ENCODE measurements around the gene UBXN2A. TPM values are rescaled to one million over a fixed set of nuclear protein-coding genes. Genes with fewer than 3 reads are reported as not detected.

Gene UBXN2A
- total and polyA plus RNA-seq, 2 of the 8 experiments (the other 6 are each of a cell fraction or from before 2014, with no cell fraction given): 3.6 to 20.4 TPM

- POLR2A ChIA-PET (ENCODE audit: partially characterized antibody): no interaction called here
- Histone ChIP-seq H4K20me1 (replicated peaks in 1 of 2; ENCODE audit: control insufficient read depth in 1 of 2, insufficient read depth in 2 of 2, low read length in 2 of 2) (no peaks in the 10 kb centered on the region), H3K4me1 (replicated peaks in 1 of 4; ENCODE audit: control insufficient read depth in 3 of 4, insufficient read depth in 4 of 4, low read length in 3 of 4) (peaks cover 0 to 28% (median 5%) of the 10 kb centered on the region in 4 experiments; a peak in 6 of 7 replicates), H2BK120ac (replicated peaks; ENCODE audit: low read depth, low read length) (no peak overlapping the region), H3K79me1 (ENCODE audit: low read depth, low read length) (no peaks in the 10 kb centered on the region; the same call in 1 of the 2 replicates), H2BK12ac (ENCODE audit: low read depth, low read length) (no peak overlapping the region), H3K18ac (ENCODE audit: extremely low read depth, low read length) (no peak overlapping the region; the same call in 1 of the 2 replicates), H4K8ac (ENCODE audit: extremely low read depth, insufficient read depth, low read length) (no peak overlapping the region), H3K27ac (ENCODE audit: low read depth, low read length) (no peak overlapping the region), H3K23me2 (ENCODE audit: low read depth, low read length) (no peaks in the 10 kb centered on the region), H2BK15ac (ENCODE audit: low read length) (peak overlapping the region; percentile 92; the same call in 1 of the 2 replicates), H3K4me3 (ENCODE audit: extremely low read depth in 1 of 4, insufficient read depth in 2 of 4, low read depth in 3 of 4, low read length in 4 of 4) (no peak overlapping the region), H4K91ac (replicated peaks; ENCODE audit: insufficient read length, low read length) (no peak overlapping the region), H2AFZ (ENCODE audit: low read length) (no peak overlapping the region), H3K9ac (replicated peaks in 1 of 4; ENCODE audit: extremely low read depth in 1 of 4, low read depth in 3 of 4, low read length in 3 of 4) (no peak overlapping the region), H3K14ac (ENCODE audit: insufficient read length) (no peak overlapping the region), H4K5ac (ENCODE audit: insufficient read length, low read depth, low read length) (no peak overlapping the region), H2AK5ac (ENCODE audit: low read depth, low read length) (no peak overlapping the region), H3K23ac (ENCODE audit: insufficient read length) (no peak overlapping the region), H2BK5ac (ENCODE audit: low read depth, low read length) (no peak overlapping the region), H3K56ac (replicated peaks; ENCODE audit: insufficient read length, low read depth, low read length) (no peak overlapping the region), H3K4ac (replicated peaks; ENCODE audit: insufficient read length, low read depth, low read length) (peak overlapping the region; percentile 78), H3K27me3 (replicated peaks in 1 of 4; ENCODE audit: control insufficient read depth in 3 of 4, extremely low read depth in 1 of 4, insufficient read depth in 3 of 4, low read length in 3 of 4) (no peaks in the 10 kb centered on the region; a peak in 1 of 7 replicates), H2BK20ac (ENCODE audit: low read length) (no peak overlapping the region), H3K4me2 (ENCODE audit: insufficient read depth in 1 of 2, low read depth in 2 of 2, low read length in 2 of 2) (no peak overlapping the region), H3K79me2 (ENCODE audit: control insufficient read depth in 1 of 2, insufficient read depth in 2 of 2, low read length in 2 of 2) (no peaks in the 10 kb centered on the region), H3K9me3 (ENCODE audit: insufficient read depth in 2 of 2, low read depth in 1 of 2, low read length in 1 of 2) (no peaks in the 10 kb centered on the region), H3K36me3 (ENCODE audit: control insufficient read depth in 2 of 4, insufficient read depth in 4 of 4, low read length in 3 of 4) (peaks cover 0 to 8% (median 0%) of the 10 kb centered on the region in 4 experiments; a peak in 2 of 8 replicates)
- DNase-seq (ENCODE audit: low read depth in 1 of 2, low spot score in 2 of 2): no peak
- no peak for FAIRE-seq
- CTCF ChIA-PET (ENCODE audit: partially characterized antibody): no interaction called here
- WGBS, 2 experiments (ENCODE audit: extremely low coverage in 1 of 2, insufficient coverage in 1 of 2, insufficient read length in 1 of 2, insufficient replicate concordance in 2 of 2, low coverage in 1 of 2, low lambda C conversion rate in 2 of 2, missing lambda C conversion rate in 1 of 2): 88% methylated on average over 9 of the region's 9 CpGs; no CpG with 5 or more reads in 1 of the 2 experiments
- TF ChIP-seq KDM1A (IDR thresholded peaks at IDR 0.05; ENCODE audit: borderline replicate concordance, low read length): no peak
- TF ChIP-seq NANOG (IDR thresholded peaks at IDR 0.05; ENCODE audit: insufficient read depth, low read depth, low read length, poor library complexity, severe bottlenecking): no peak
- no peak for TF ChIP-seq BACH1 (IDR thresholded peaks at IDR 0.05; ENCODE audit: low read length)
- TF ChIP-seq CHD1 (IDR thresholded peaks at IDR 0.05; ENCODE audit: low read depth, low read length): no peak
- TF ChIP-seq POLR2AphosphoS5 (IDR thresholded peaks at IDR 0.05; ENCODE audit: low read depth, low read length): no peak
- TF ChIP-seq JUN (IDR thresholded peaks at IDR 0.05; ENCODE audit: low read depth, low read length): no peak
- no peak for TF ChIP-seq BCL11A (IDR thresholded peaks at IDR 0.05; ENCODE audit: low read depth in 2 of 2, low read length in 2 of 2)
- no peak for TF ChIP-seq SIX5 (IDR thresholded peaks at IDR 0.05; ENCODE audit: low read depth, low read length)
- TF ChIP-seq GTF2F1 (IDR thresholded peaks at IDR 0.05; ENCODE audit: borderline replicate concordance, low read depth, low read length): no peak
- TF ChIP-seq, protein P1, sequence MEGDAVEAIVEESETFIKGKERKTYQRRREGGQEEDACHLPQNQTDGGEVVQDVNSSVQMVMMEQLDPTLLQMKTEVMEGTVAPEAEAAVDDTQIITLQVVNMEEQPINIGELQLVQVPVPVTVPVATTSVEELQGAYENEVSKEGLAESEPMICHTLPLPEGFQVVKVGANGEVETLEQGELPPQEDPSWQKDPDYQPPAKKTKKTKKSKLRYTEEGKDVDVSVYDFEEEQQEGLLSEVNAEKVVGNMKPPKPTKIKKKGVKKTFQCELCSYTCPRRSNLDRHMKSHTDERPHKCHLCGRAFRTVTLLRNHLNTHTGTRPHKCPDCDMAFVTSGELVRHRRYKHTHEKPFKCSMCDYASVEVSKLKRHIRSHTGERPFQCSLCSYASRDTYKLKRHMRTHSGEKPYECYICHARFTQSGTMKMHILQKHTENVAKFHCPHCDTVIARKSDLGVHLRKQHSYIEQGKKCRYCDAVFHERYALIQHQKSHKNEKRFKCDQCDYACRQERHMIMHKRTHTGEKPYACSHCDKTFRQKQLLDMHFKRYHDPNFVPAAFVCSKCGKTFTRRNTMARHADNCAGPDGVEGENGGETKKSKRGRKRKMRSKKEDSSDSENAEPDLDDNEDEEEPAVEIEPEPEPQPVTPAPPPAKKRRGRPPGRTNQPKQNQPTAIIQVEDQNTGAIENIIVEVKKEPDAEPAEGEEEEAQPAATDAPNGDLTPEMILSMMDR (IDR thresholded peaks at IDR 0.05; ENCODE audit: control extremely low read depth in 1 of 3, insufficient read depth in 1 of 3, low read depth in 1 of 3, low read length in 3 of 3): no peak
- TF ChIP-seq CEBPB (IDR thresholded peaks at IDR 0.05; ENCODE audit: low read depth, low read length): no peak
- no peak for TF ChIP-seq RBBP5 (IDR thresholded peaks at IDR 0.05; ENCODE audit: borderline replicate concordance, low read depth, low read length)
Observed at GRCh38 chr2:24018241-24018640, 78.0 kb downstream of the UBXN2A start.

All from H1 (cell line).